Activated CD8-positive, alpha-beta T cell treated with anti-CD3 and anti-CD28 coated beads for 36 hours (primary cell): Measurements from ENCODE around the gene HBEGF. TPM values are rescaled to one million over a fixed set of nuclear protein-coding genes. Genes with fewer than 3 reads are reported as not detected.

Experiments used
- ATAC-seq: fragments of 200-7000 bp; cut with Tn5 transposase; one replicate; pipeline ENCODE4 v1.10.0; 2021; ENCODE audit warnings: mild to moderate bottlenecking, moderate library complexity
- CTCF ChIA-PET: fragments of 350-600 bp; sonication (Branson Sonifier 250); formaldehyde crosslinking; loops from one replicate; lab custom pipeline; 2021; ENCODE audit warnings: antibody characterized with exemption; lab: Charles Lee
- POLR2A ChIA-PET: fragments of 350-600 bp; sonication (Branson Sonifier 250); formaldehyde crosslinking; loops from one replicate; lab custom pipeline; 2021; ENCODE audit warnings: antibody characterized with exemption; lab: Charles Lee
- DNase-seq: peaks from one replicate; pipeline ENCODE4 v3.0.0-alpha.2; 2020
- H3K27ac Mint-ChIP-seq: one replicate; pipeline ENCODE4 v1.8.0; 2021; ENCODE audit warnings: mild to moderate bottlenecking, mixed read lengths
- H3K27me3 Mint-ChIP-seq: one replicate; pipeline ENCODE4 v1.8.0; 2021; ENCODE audit warnings: mixed read lengths
- H3K36me3 Mint-ChIP-seq: one replicate; pipeline ENCODE4 v1.8.0; 2021; ENCODE audit warnings: low read depth, mixed read lengths
- H3K4me1 Mint-ChIP-seq: one replicate; pipeline ENCODE4 v1.8.0; 2021; ENCODE audit warnings: low read depth, mixed read lengths
- H3K4me3 Mint-ChIP-seq: one replicate; pipeline ENCODE4 v1.8.0; 2021; ENCODE audit warnings: mild to moderate bottlenecking, moderate library complexity, mixed read lengths
- H3K9me3 Mint-ChIP-seq: one replicate; pipeline ENCODE4 v1.8.0; 2021; ENCODE audit warnings: mixed read lengths
- intact Hi-C: fragments of 100-400 bp; cut with micrococcal nuclease; formaldehyde crosslinking; loops from one replicate; pipeline ENCODE4 v1.10.0; 2022
- total RNA-seq, 2 experiments: library from RNA; stranded (reverse); gene quantifications; one replicate each; pipeline ENCODE4 v1.2.3, GENCODE V29; 2021
- TF ChIP-seq, protein P1 (sequence below): fragments of 200-600 bp; IDR thresholded peaks from one replicate; pipeline ENCODE4 v1.8.0; 2022; ENCODE audit warnings: antibody characterized with exemption, mild to moderate bottlenecking

The HBEGF gene
- total RNA-seq, 2 experiments from 2014 or later = 5.1 to 6.4 TPM

DNA sequence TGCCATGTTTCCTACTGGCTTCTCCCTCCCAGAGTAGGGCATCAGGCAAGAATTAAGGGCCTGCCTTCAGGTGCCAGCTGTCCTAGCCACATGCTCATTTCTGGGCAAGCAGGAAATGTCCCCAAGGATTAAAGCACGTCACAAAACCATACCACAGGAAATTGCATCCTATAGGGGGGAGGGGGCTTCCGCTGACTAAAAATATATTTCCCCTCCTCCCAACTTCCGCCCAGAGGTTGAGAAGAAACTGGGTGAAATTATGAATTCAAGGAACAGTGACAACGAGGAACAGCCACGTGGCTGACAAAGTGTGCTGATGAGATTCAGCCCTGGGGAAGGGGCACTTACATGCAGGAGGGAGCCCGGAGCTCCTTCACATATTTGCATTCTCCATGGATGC is 4.1 kb downstream of the HBEGF start:
- CTCF ChIA-PET = interaction anchor here (4.0 to 22.2 kb wide), 2 partner anchors 10 to 92 kb away, joined by 48 to 874 read pairs; no protein-coding TSS in a partner anchor
- Mint-ChIP-seq H3K4me3 (peak overlapping the region; percentile 74), H3K9me3 (peaks cover 3% of the 10 kb centered on the region), H3K36me3 (peaks cover 23% of the 10 kb centered on the region), H3K4me1 (peaks cover 43% of the 10 kb centered on the region), H3K27me3 (peaks cover 5% of the 10 kb centered on the region), H3K27ac (peak overlapping the region; percentile 95)
- peak; percentile 31 for ATAC-seq
- TF ChIP-seq, protein P1, sequence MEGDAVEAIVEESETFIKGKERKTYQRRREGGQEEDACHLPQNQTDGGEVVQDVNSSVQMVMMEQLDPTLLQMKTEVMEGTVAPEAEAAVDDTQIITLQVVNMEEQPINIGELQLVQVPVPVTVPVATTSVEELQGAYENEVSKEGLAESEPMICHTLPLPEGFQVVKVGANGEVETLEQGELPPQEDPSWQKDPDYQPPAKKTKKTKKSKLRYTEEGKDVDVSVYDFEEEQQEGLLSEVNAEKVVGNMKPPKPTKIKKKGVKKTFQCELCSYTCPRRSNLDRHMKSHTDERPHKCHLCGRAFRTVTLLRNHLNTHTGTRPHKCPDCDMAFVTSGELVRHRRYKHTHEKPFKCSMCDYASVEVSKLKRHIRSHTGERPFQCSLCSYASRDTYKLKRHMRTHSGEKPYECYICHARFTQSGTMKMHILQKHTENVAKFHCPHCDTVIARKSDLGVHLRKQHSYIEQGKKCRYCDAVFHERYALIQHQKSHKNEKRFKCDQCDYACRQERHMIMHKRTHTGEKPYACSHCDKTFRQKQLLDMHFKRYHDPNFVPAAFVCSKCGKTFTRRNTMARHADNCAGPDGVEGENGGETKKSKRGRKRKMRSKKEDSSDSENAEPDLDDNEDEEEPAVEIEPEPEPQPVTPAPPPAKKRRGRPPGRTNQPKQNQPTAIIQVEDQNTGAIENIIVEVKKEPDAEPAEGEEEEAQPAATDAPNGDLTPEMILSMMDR = no peak
- DNase-seq = peak; percentile 68
- POLR2A ChIA-PET = interaction anchor here (1.2 to 2.3 kb wide), 2 partner anchors 9 to 39 kb away, joined by 3 to 11 read pairs; partner anchors contain the start of gene PFDN1
- intact Hi-C loops = no loop called here

DNA sequence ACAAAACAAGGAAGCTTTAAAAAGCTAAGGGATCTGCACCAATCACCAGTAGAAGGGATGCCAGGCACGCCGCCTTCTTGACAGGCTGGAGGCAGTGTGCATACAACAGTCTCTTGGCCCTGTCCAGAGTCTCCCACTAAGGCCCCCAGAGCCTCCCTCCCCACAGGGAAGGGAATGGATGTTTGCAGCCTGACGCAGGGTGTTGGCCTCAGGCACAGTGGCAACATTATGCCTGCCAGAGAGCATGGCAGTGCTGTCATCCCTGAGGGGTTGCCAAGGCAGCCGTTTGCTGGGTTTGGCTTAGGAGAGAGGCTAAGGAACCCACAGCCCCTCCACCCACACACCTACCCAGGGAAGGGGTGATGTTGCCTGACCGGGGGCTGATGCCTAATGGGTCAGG is 4.8 kb downstream of the HBEGF start:
- intact Hi-C loops = no loop called here
- Mint-ChIP-seq H3K4me3 (peak overlapping the region; percentile 74), H3K4me1 (peaks cover 41% of the 10 kb centered on the region), H3K27ac (peak overlapping the region; percentile 95), H3K27me3 (peaks cover 2% of the 10 kb centered on the region), H3K36me3 (peaks cover 23% of the 10 kb centered on the region), H3K9me3 (peaks cover 3% of the 10 kb centered on the region)
- TF ChIP-seq, protein P1 = no peak
- DNase-seq (peak; percentile 25), ATAC-seq (no peak)
- ChIA-PET CTCF (interaction anchor here (4.0 to 22.2 kb wide), 2 partner anchors 10 to 91 kb away, joined by 48 to 874 read pairs; no protein-coding TSS in a partner anchor), POLR2A (interaction anchor here (0.7 to 1.2 kb wide), 2 partner anchors 10 to 117 kb away, joined by 3 read pairs; no protein-coding TSS in a partner anchor)

DNA sequence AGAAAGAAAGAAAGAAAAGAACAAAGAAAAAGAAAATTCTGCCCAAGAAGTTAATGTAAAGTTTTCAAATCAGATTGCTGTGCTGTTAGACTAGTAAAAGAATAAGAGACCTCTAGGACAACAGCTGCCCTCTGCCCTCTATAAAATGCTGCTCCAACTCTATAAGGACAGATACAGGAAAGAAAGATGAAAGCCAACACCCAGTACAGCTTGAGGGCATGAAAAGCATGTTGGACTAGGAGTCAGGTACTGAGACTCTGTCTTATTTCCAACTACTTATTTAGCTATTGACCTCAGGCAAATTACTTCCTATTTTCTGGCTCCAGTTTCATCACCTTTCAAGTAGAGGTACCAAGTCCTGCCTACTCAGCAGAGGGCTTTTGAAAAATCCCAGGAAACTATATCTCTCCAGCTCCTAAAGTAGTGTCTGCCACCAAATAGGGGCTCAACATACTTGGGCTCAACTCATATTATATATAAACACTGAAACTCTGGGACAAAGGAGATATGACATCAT is 5.7 kb downstream of the HBEGF start:
- POLR2A ChIA-PET = interaction anchor here (0.7 kb wide), 1 partner anchor 116 kb away, joined by 3 read pairs; no protein-coding TSS in a partner anchor
- no peak overlapping the region for H3K4me3 Mint-ChIP-seq
- DNase-seq (no peak), ATAC-seq (no peak)
- H3K27me3 Mint-ChIP-seq = peaks cover 2% of the 10 kb centered on the region
- peaks cover 41% of the 10 kb centered on the region for H3K4me1 Mint-ChIP-seq
- no peak overlapping the region for H3K27ac Mint-ChIP-seq
- intact Hi-C loops = no loop called here
- peaks cover 3% of the 10 kb centered on the region for H3K9me3 Mint-ChIP-seq
- TF ChIP-seq, protein P1 = no peak
- CTCF ChIA-PET = interaction anchor here (4.0 to 22.2 kb wide), 2 partner anchors 11 to 90 kb away, joined by 48 to 874 read pairs; no protein-coding TSS in a partner anchor
- peaks cover 23% of the 10 kb centered on the region for H3K36me3 Mint-ChIP-seq

DNA sequence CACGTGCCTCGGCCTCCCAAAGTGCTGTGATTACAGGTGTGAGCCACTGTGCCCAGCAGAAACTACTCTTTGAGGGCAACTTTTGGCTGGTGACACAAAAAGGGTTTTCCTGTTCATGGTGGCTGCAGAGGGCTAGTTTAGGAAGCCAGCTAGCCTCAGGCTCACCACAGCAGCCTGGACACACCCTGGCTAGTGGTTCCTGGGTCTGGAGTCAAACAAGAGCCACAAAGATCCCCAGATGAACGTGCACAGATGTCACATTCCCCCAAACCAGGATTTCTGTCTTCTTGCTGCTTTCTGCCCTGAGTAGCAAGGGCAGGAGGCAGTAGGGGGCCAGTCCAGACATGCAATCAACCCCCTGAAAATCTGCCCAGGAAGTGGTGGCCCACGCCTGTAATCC is 6.8 kb downstream of the HBEGF start:
- no peaks in the 10 kb centered on the region for H3K27me3 Mint-ChIP-seq
- ChIA-PET CTCF (interaction anchor here (1.0 to 22.2 kb wide), 2 partner anchors 12 to 89 kb away, joined by 5 to 874 read pairs; no protein-coding TSS in a partner anchor), POLR2A (no interaction called here)
- peaks cover 3% of the 10 kb centered on the region for H3K9me3 Mint-ChIP-seq
- H3K4me3 Mint-ChIP-seq = no peak overlapping the region
- H3K36me3 Mint-ChIP-seq = peaks cover 23% of the 10 kb centered on the region
- TF ChIP-seq, protein P1 = no peak
- DNase-seq (no peak), ATAC-seq (no peak)
- intact Hi-C loops = no loop called here
- peaks cover 35% of the 10 kb centered on the region for H3K4me1 Mint-ChIP-seq
- H3K27ac Mint-ChIP-seq = no peak overlapping the region

DNA sequence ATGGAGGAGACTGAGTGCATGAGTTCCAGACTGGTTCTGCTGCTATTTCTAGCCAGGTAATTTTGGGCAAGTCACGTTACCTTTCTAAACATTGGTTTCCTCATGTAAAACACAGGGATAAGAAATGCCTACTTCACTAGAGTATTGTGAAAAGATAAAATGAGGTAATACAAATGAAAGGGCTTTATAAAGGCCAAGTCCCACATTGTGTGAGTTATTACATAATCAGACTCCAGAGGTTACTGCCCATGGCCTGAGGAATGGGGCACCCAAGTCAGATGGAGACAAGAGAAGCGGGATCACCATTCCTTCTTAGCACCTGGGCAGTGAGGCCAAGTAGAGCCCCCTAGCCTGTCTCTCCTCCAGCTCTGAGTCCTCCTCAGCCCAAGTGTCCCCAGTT is 7.5 kb downstream of the HBEGF start:
- intact Hi-C loops = no loop called here
- Mint-ChIP-seq H3K36me3 (peaks cover 21% of the 10 kb centered on the region), H3K4me1 (peaks cover 30% of the 10 kb centered on the region), H3K27me3 (no peaks in the 10 kb centered on the region), H3K4me3 (no peak overlapping the region), H3K9me3 (peaks cover 3% of the 10 kb centered on the region), H3K27ac (no peak overlapping the region)
- DNase-seq = no peak
- TF ChIP-seq, protein P1 = no peak
- no peak for ATAC-seq
- ChIA-PET POLR2A (no interaction called here), CTCF (interaction anchor here (1.0 to 22.2 kb wide), 2 partner anchors 13 to 89 kb away, joined by 5 to 874 read pairs; no protein-coding TSS in a partner anchor)
